Measurements from ENCODE around the gene KCNN3.

KCNN3 gene

GRCh38 chr1:154726896-154727753 is 143.0 kb downstream of the KCNN3 start:
- no peak for DNase-seq (ENCODE audit: low spot score)

- no peak for DNase-seq (ENCODE audit: low spot score)
Measured at GRCh38 chr1:154726443-154726842, 143.6 kb downstream of the KCNN3 start.

DNA sequence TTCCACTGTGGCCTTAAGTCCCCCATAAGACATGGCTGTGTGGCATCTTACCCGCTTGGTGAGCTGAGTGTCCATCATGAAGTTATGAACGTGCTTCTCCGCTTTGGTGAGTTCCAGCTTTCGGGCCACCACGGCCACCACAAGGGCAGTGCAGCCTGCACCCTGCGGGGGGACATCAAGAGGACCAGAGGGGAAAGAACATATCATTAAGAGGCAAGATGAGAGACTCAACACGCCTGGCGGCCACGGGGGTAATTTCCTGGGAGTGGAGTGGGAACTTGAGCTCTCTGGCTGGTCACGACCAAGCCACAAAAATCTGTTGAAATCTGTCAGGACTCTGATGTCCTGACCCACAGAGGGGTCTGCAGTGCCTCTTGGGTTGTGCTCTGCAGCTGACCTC is 144.2 kb downstream of the KCNN3 start:
- DNase-seq (ENCODE audit: low spot score) = no peak

DNA sequence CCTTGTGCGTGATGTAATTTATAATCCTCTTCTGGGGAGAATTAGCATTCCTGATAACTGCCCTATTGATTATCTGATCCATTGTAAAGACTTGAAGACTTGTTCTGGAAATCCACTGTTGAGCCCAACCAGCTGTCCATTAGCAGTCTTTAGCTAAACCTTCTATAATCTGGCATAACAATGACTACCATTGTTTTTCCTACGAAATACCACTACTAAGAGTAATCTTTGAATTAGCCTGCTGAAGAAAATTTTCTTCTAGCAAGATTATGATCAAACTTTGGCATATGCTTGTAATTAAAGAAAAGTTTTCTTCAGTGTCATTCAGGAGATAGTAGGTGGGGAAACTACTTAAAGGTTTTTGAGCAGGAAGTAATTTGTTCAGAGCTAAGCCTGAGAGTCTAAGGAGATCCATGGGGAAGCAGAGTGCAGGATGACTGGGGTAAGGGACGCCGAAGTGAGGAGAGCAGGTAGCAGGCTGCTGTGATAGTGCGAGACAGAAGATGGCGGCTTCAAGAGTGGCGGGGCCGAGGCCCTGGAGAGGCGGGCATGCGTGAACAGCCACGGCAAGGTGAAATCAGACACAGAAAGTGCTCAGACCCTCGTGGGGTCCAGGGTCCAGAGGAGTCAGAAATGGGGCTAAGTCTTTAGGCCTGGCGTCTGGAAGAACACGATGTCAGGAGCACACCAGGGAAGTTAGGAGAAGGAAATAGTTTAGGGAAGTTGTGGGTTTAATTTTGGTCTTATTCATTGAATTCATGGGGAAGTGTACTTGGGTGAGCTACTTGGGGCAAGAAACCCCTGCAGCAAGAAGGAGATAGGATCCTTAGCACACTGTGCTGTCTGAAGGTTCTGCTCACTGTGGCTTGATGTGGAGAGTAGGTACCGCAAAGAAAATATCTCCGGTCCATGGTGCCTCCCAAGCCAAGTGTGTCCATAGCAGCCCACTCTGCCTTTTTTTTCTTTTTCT is 149.5 kb downstream of the KCNN3 start:
- no peak for DNase-seq (ENCODE audit: low spot score)

- no peak for DNase-seq (ENCODE audit: low spot score)
Measured at GRCh38 chr1:154719586-154720327, 150.3 kb downstream of the KCNN3 start.

DNA sequence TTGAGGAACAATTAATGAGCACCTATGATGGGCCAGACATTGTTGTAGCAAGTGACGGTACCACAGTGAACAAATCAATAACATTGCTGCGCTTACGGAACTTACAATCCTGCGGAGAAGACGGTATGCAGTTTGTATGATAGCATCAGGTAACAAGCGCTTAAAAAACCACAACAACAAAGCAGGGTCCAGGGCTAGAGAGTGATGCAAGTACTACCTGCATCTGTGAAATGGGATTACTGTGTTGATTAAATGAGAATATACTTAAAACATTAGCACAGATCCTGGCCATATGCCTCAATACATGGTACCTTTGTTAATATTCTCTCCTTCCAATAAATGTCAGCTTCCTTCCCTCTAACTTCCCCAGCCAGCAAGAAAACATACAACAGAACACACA is 151.5 kb downstream of the KCNN3 start:
- no peak for DNase-seq (ENCODE audit: low spot score)

DNA sequence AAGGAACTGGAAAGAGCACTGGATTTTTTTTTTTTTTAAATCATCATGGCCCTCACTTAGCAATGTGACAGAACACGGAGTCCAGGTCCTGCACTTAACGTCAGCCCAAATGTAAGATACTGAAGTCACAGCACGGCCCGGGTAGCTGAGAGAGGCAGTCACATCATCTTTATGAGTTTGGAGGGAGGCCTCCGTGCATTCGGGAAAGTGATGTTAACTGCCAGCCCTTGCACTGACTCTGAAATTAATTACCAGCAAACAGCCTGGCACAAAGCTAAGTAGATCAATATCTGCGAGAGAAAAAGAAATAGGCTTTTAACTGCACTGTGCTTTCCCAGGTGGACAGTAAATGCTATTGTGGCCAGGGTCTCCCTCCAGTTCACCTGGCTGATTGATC is 152.6 kb downstream of the KCNN3 start:
- DNase-seq (ENCODE audit: low spot score) = no peak

DNA sequence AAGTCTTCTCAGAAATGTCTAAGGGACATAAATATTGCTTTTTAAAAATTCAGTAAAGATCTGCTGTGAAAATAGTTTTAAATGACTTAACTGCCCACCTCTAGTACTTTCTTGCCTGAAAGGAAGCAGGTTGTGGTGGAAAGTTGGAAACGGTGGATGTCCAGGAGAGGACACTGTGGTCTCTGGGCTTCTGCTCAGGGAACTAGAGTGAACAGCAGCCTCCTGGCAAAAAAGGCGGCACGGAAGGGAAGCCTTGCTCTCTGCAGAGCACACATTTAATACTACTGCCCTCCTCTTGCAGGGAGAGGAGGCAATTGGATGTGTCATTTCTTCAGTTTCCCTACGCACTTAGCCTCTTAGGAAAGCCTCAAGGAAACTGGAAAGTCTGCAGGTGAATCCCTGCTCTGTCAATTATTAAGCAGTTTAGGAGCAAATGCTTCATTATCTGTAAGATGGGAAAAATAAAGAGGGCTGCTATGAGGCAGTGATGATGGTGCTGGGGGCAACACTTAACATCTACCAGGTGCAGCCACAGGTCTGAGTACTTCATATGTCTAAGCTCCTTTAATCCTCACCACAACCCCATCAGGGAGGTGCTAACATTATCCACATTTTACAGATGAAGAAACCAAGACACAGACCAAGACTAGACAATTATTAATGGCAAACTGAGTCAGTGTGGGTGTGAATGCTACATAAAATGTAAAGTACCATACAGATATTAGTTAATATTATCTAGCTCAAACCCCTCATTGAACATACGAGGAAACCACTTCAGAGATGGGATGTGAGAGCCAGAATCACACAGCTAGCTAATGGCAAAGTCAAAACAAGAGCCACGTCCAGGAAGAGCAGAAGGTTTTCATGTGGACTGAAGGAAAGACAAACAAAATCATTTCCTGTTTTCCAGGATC is 153.2 kb downstream of the KCNN3 start:
- no peak for DNase-seq (ENCODE audit: low spot score)

GRCh38 chr1:154716011-154716410 is 154.1 kb downstream of the KCNN3 start:
- DNase-seq (ENCODE audit: low spot score) = peak; percentile 41

DNA sequence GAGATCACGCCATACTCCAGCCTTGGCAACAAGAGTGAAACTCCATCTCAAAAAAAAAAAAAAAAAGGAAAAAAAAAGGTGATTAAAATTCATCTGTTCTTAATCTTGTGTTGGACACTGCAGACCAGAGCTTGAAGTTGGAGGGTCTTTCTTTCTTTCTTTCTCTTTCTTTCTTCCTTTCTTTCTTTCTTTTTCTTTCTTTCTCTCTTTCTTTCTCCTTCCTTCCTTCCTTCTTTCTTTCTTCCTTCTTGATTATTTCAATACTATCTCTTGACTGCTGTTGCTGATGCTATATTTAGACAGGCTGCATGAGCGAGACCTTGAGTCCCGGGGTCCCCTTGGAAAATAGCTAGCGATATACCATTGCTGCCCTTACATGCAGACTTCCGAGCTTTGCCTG is 154.7 kb downstream of the KCNN3 start:
- DNase-seq (ENCODE audit: low spot score) = no peak

- DNase-seq (ENCODE audit: low spot score) = peak; percentile 68
Measured at GRCh38 chr1:154714638-154715037, 155.4 kb downstream of the KCNN3 start.

- DNase-seq (ENCODE audit: low spot score) = no peak
Measured at GRCh38 chr1:154714052-154714623, 155.9 kb downstream of the KCNN3 start.

GRCh38 chr1:154713005-154713404 is 157.1 kb downstream of the KCNN3 start:
- DNase-seq (ENCODE audit: low spot score) = no peak

- no peak for DNase-seq (ENCODE audit: low spot score)
Measured at GRCh38 chr1:154712166-154712810, 157.8 kb downstream of the KCNN3 start.

DNA sequence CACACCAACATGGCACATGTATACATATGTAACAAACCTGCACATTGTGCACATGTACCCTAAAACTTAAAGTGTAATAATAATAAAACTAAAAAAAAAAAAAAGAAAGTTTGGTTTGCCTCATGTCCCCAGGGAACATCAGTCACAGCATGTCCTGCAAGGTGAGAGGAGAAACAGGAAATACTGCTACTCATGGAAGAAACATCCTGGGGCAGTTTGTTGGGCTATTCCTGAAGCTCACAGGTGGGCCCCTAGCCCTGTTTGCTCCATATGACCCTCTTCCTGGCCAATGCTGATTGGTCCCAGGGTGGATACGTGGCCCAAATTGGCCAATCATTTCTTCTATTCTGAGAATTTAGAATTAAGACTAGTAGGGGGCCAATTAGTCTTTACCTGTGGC is 158.7 kb downstream of the KCNN3 start:
- DNase-seq (ENCODE audit: low spot score) = no peak

DNA sequence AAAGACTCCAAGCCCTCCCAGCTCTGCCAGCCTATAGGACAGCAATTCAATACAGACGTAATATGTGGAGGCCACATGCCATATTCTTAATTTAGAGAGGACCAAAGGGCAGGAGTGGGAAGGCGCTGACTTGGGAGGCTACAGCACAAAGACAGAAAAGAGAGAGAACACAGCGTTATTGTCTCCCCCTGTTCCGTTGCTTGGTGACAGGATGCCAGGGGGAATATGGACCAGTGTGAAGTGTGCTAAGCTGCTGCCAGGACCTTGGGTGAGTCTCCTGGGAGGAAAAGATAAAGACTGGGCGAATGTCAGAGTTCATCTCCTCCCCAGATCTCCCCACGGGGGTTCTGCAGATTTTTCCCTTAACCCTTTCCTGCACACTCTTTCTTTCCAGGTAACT is 160.0 kb downstream of the KCNN3 start:
- no peak for DNase-seq (ENCODE audit: low spot score)

DNA sequence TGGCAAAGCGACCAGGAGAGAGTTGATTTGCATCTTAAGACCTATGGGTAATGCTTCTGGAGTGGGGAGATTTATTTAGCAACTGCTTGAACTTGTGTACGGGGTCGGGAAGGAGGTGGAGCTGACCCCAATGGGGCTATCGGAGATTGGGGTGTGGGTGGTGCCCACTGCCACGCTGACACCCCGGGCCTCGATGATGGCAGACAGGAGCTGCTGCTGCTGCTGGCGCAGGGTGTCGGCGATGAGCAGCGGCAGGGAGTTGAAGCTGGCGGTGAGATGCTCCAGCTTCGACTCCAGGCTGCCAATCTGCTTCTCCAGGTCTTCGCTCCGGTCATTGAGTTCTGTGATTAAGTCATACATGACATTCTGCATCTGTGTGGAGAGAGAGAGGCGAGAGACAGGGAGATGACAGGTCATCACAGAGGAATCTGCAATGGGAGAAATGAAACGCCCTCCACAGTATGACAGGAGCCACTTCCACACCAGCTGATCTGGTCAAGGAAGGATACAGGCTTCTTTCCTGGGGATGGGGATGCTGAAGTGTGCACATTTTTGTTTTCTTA is 162.1 kb downstream of the KCNN3 start:
- DNase-seq (ENCODE audit: low spot score) = no peak

- no peak for DNase-seq (ENCODE audit: low spot score)
Measured at GRCh38 chr1:154706851-154707250, 163.2 kb downstream of the KCNN3 start.

- DNase-seq (ENCODE audit: low spot score) = no peak
Measured at GRCh38 chr1:154705544-154705943, 164.5 kb downstream of the KCNN3 start.

GRCh38 chr1:154703170-154703569 is 166.9 kb downstream of the KCNN3 start:
- no peak for DNase-seq (ENCODE audit: low spot score)
